Nucleus accumbens (tissue), 56 donors: ENCODE results near the gene APOL2.
A peak's percentile ranks its signal among the peaks of the same experiment; 100 is the strongest.
"Not testable (repeated sequence)": the region's sequence is repeated elsewhere in the genome, so short reads cannot be mapped to it uniquely, and the experiment has no call there.

ENCODE experiments used
- DNase-seq, 56 donors: peaks; one replicate each; lab custom pipeline; 2025; lab: John Stamatoyannopoulos, UW

Gene APOL2

DNA sequence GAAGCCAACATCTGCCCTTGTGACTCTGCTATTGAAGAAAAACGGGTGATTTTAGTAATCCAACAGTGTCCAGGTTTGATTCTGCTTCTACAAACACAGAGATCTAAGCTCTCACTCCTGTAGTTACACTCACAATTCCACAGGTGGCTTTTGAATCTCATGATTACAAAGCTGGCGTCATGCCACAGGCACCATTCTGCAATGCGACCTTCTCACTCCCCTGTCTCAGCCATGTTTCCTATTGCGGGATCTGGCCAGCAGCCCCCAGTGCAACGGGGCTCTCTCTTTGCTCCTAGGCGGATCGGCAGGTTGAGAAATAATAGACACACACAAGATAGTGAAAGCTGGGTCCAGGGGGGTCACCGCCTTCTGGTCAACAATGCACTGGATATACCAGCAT is 36.4 kb downstream of the APOL2 start:
- DNase-seq = not testable (repeated sequence)

DNA sequence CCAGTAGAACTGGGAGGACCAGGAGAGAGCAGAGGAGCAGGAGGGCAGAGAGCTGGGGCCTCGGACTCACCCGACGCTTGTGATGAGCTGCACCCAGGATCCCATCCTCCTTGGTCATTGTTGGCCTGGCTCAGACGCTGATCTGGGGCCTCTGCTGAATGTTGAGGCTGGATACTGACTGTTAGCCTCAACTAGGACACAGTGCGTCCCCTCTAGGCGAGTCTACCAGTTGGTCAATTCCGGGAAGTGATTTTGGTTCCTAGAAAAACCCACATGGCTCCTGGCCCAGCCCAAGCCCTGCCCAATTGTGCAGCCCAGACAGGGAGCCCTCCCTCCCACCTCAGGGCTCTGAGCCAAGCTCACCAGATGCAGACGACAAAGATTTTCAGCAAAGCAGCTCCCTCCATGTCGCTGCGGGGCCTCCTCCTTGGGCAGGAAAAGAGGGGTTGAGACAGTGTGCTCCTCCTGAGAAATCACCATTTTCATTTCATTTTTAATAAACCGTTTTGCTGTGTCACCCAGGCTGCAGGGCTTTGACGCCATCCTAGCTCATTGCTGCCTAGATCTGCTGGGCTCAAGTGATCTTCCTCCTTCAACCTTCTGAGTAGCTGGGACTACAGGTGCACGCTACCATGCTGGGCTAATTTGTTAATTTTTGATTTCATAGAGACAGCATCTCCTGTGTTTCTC is 37.6 kb downstream of the APOL2 start, which contains the start of gene APOL4:
APOL4 (minus strand) TSS at position 180 of the 690 bp plus-strand sequence; CDS start at position 105, 75 bp downstream.
- DNase-seq = peak in 18 of 56 donors; percentile 5 to 89 (median 26)

DNA sequence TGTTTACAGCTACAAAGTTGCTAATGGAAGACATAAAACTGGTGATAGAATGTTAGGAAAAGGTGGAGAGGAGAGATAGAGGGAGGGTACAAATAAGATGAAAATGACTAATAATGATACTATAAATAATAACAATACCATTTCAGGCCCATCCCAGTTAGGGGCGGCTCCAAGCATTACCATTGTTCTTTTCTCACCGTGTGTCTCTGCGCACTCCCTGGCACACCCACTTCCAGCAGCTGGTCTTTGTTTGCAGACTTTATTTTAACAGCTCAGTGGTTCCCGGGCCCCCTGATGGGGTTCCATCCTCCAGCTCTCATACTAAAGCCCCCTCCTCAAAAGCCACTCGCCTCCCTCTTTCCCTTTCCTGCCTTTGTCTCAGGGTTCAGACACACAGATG is 38.3 kb downstream of the APOL2 start:
- DNase-seq = not testable (repeated sequence)

DNA sequence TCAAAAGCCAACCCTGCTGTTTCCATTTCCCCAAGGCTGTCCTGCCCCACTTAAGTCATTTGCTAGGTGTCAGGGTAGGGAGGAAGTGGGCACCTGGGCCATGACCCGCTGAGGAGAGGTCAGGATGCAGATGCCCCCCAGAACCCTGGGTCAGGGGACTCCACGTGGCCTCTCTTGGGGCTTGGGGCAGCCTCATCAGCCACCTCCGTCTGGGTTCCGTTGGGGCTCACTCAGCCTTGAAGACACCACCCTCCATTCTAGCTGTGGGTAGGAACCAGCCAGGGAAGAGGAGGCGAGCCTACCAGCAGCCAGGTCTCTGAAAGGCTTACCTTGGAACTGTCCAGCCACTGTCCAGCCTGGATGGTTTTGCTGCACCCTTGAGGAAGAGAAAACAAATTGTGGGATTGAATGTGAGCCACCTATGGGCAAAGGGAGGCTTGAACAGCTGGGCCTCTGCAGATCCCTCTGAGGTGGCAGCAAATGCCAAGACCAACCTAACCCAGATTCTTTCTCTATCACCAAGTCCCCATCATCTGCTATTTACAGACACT is 40.3 kb downstream of the APOL2 start:
- DNase-seq = no peak

DNA sequence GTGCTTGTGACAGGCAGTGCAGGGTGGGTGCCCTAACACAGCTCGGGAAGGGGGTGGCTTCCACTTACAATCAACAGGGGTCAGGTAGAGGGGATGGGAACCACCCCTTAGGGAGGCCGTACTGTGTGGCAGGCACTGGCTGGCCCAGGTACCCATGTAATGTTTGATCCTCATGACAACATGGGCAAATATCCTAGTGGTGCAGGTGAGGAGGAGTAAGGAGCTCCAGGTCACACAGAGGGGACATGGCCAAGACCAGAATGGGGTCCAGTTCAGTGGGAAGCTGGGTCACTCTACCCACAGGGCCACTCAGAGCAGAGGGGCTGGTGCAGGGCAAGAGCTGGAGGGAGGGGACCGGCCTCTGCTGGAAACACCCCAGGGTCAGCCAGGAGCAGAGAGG is 40.8 kb downstream of the APOL2 start:
- DNase-seq = no peak

DNA sequence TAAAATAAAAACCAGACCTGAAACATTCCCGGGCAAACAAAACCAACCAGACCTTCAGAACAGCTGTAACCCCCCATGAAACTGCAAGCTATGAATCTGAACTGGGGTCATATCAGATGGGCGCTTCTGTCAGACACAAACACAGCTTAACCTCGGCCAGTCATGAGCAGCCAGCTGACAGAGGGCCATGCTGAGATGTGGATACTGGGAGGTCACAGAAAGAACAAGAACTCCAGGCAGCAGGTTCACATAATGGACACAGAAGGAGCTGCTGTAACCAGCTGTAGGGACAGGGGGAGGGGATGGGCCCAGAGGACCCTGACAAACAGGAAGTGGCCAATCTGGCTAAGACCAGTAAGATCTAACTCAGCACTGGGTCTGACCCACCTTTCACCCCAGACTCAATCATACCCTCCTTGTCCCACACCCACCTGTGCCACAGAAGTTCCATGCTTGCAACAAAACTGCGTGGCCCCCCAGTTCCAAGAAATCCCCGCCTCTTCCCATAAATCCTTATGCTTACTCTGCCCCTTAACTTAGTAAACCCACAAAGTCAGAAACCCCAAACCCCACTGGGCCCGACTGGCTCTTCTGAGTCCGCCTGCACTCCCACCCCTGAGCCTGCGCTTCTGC is 41.7 kb downstream of the APOL2 start:
- DNase-seq = no peak

DNA sequence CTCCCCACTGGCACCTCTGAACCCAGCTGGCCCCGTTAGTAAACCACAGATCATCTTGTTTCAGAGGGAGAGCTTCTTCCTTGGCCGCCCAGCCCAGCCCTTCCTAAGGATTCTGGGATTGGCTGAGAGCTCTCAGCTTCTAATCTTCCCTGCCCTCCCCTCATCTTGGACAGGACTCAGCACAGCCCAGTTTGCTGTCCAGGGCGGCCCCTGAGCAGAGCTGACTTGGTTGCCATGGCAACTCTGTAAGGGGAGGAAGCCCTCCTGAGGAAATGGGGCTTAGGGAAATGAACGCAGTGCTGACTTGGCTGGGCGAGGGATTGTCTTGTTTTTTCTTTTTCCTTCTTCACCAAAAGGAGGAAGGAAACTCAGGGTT is 42.3 kb downstream of the APOL2 start:
- DNase-seq = peak in 4 of 56 donors; percentile 4 to 23 (median 12)

DNA sequence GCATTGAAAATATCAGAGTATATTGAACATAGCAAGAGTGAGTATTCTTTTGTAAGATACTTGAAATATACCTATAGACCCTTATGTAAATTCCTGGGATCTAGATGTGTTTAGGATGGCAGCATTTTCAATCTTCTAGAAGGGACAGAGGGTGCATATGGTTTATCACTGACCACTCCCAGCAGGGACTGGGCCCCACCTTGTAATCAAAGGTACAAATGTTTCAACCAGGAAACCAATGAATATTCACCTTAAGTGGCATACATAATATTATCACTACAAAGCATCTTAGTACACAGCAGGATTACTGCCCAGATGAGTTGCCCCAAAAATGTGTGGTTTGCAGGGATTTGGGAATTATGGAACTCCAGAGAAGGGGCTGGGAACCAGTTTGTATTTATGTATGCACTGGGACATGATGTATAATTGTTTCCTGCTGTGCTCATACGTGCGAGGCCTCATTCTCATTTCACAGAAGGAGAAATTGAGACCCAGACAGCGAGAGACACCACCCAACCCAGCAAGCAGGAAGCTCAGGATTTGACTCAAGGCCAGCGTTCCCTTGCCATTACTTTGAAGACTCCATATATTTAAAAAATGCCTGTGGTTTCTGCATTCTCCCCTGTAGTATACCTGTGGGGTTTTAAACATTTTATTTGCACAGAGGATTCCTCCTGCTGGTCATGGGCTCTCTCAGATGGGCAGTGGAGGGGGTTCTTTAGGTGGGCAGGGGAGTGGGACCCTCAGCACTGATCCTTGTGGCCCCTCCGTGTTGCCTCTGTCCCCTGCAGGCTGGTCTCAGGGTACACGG is 42.9 kb downstream of the APOL2 start:
- no peak for DNase-seq

DNA sequence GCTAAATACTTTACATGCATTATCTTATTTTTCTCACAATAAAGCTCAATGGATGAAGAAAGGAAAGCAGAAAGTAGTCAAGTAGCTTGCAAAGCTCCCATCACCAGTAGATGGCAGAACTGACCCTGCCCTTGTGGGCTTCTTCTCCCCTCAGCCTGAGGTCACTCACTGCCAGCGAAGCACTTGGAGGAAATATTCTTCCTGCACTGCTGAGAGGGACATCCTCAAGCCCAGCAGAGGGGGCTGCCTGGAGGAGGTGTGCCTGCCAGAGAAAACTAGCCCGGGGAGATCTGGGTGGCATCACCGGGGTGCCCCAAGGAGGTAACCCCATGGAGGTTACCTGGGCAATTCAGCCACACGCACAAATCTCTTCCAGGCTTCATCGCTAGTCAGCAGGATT is 44.4 kb downstream of the APOL2 start:
- DNase-seq = peak in 37 of 56 donors; percentile 4 to 64 (median 30)

DNA sequence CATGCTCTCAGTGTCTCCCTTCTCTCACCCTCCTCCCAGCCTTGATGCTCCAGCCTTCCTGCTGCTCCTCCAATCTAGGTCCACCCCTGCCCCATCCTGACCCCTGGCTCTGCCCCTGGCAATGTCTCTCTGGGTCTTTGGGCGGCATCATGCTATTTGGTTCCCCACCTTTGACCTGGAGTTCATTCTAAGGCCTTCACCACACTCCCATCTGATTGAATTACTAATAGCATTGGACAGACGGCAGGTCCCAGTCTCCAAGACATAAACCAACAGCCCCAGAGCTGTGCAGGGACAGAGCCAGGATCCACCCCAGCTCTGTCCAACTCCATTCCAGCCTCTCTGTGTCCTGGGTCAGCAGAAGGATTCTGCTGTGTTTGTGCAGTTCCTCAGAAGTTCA is 44.9 kb downstream of the APOL2 start:
- DNase-seq = no peak

DNA sequence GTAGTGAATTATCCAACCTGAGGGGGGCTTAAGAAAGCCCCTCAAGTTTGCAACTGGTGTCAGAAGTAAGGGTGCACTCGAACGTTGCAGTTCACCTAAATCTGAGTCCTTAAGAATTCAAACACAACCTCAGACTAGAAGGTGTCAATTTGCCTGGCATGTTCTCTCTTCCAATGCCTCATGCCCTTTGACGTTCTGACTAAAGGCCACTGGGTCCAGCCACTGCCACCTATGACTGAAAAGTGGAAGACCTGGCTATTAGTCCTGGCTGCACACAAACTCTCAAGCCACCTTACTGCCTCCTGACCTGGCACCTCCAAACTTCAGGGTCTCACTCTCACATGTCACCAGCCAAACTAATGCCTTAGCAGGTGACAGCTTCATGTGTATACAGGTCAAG is 45.8 kb downstream of the APOL2 start:
- no peak for DNase-seq

DNA sequence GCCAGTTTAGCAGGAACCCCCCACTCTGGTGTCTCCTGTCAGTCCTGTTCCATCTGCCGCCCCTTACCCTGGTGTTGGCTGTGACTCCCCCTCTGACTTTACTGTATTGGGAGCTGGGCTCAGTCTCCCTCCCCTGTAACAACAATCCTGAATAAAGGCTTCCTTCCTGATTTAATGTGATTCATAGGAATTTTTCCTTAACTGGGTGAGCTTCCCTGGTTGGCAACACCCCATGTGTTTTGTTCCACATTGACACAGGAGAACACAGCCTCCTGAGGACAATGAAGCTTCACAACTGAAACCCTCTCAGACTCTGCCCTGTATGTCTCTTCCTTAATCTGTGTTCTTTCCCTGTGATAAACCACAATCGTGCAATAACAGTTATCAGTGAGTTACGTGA is 46.2 kb downstream of the APOL2 start:
- no peak for DNase-seq

DNA sequence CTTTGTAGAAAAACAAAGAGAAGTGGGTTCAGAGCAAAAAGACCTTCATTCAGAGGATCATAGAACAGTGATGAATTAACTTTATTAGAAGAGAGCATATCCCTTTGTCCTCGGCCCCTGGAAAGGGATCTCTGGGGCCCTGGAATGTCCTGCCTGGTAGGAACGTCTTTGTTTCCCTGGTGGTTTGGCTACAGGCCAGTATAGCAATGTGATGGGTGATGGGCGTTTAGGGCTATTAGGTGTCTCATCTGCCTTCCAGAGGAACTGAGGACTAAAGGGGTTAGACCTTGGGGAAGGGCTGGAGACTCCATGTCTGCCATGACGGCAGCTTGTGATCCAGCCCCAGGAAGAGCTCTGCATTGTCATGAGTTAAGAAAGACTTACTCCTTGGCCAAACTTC is 46.8 kb downstream of the APOL2 start:
- no peak for DNase-seq

DNA sequence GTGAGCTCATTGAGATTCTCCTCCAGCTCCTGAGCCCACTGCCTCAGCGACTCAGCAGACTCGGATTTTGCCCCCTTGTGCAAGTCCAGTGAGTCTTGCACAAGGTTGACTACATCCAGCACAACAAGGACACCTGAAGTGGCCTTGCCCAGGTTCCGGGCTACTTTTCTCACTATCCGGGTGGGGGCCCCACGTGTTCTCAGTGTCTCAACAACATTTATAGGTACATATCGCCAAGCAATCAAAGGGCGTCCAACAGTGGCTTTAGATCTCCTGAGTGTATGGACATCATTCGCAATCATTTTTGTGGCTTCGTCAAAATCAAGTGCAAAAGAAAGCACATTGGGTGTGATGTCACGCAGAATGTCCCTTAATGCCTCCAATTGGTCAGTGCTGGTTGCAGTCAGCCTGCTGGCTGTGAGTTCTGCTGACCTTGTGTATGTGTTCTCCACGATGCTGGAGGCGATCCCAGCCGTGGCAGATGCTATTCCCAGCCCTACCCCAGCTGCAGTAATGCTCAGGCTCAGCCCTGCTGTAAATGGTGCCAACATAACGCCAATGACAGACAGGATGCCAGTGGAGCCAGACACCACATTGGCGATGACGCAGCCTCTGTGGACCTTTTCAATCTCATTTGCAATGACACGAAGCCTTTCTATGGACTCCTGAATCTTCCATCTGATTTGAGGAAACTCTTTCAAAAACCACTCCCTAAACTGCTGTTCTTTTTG is 48.1 kb downstream of the APOL2 start:
- peak in 53 of 56 donors; percentile 4 to 94 (median 79) for DNase-seq

DNA sequence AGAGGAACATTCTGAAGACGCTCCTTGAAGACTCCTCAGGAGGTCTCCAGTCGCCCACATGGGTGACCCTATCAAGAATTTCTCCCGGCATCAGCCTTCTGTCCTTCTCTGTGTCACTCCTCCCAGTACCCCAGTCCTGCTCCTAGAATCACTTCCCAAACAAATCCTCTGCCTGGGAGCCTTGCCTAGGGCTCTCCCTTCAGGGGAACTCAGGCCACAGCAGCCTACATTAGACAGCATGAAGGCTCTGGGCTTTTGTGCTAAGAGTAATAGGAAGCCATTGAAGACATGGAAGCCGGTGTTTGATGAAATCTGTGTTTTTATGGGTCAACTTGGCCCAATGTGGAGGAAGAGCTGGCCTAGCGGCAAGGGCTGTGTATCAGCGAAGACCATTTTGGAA is 51.5 kb downstream of the APOL2 start:
- DNase-seq = not testable (repeated sequence)

DNA sequence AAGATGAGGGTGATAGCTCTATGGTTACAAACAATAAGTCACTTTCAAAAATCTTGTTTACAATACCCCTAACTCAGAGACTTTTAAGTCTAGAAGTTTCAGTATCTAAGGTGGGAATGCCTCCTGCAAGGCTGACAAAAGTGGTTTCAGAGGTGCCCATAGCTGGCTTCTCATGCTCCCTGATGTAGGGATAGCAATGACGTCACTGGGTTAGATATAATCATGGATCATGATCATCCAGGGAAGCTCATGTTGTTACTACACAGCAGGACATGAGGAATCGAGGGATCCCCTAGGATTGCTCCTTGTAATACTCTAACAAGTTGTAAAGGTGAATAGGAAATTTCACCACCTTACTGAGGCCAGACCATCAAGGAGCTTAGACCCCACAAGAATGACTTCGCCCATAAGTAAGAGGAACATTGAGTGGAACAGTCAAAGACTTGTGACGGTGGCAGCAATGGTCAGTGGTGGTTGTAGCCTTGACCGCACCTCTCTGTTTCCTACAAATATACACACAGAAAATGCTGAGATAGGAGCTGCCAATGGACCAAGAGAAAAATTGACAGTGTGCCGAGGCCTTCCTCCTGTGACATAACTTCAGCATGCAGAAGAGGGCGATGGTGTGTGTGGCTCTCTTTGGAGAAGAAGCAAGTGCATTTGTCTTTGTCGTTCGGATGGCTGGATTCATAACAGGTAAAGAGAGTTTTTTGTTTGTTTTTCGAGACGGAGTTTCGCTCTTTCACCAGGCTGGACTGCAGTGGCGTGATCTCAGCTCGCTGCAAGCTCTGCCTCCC is 53.3 kb downstream of the APOL2 start:
- no peak for DNase-seq

DNA sequence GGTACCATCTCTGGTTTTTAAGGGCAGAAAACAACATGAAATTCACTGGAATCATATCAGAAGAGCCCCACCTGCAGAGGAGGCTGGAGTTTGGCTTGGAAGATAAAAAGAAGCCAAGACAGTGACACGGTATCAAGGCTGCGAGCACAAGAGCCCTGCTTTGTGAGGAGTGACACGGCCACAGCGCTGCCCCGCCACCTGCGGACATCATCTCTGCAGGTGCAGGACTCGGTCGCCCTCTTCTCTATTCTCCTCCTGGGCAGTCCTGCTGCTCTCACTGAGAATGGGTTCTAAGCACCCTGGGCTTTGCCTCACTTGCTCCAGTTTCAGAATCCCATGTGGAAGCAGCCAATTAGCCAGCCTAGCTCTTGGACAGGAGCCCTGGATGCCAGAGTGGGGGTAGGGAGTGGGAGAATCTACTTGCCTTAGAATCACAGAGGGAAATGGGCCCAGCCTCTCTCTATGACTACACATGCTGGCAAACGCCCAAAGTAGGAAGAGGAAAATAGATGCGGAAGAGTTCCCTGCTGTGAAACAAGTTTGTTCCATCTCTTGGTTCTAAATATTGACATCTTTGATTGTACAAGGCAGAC is 54.8 kb downstream of the APOL2 start:
- DNase-seq = peak in 18 of 56 donors; percentile 3 to 59 (median 22)

DNA sequence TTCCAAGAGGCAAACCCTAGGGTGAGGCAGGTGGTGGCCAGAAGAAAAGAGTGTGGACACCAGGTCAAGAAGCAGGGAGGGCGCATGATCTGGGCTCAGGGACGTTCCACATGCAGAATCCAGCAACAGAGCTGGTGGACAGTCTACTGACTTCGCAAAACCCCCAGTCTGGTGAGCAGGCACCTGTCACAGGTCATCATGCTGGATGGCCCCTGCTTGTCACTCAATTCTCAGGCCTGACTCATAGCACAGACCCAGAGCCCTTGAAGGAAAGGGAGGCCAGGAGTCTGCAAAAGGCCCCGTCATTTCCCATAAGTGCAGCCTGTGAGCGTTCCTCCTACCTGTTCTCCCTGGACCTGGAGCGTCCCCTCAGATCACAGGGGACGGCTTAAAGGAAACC is 55.9 kb downstream of the APOL2 start:
- DNase-seq = no peak

DNA sequence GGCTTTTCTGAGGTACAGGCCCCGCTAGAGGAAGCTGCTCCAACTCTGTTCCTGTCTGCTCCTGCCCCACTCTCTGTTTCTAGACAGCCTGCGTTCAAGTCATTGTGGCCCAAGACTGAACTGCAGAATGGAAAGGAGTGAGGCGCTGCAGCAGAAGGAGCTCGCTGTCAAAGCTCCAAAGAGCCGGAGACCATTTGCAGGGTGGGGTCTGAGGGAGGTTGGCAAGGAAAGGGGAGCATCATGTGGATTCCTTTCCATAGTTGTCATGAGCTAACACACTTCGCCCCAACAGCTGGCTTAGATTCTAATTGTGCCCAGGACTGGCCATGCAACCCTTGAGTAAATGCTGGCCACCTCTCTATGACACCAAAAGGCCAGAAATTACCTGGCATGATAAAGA is 56.5 kb downstream of the APOL2 start:
- DNase-seq = no peak
